Tibial artery (tissue), 4 donors: ENCODE measurements around the gene FTCDNL1.

Source experiments
- DNase-seq, 2 donors: peaks; one replicate each; pipeline ENCODE4 v3.0.0-alpha.2; 2019
- H3K27ac ChIP-seq, 2 donors: fragments of 200-600 bp; sonication (generic) in 1 of 2; 1 replicate in 1 of 2; 2 replicates in 1 of 2; pipeline ENCODE4 v1.5.1; 2018 to 2019; ENCODE audit warnings: mild to moderate bottlenecking in 1 of 2
- H3K27me3 ChIP-seq, 2 donors: fragments of 200-600 bp; sonication (generic) in 1 of 2; one replicate each; pipeline versions ENCODE4 v1.5.1 to v1.6.0; 2016 to 2019
- H3K36me3 ChIP-seq, 3 donors: fragments of 200-600 bp; sonication (generic) in 2 of 3; one replicate each; pipeline ENCODE4 v1.5.1; 2016 to 2019; ENCODE audit warnings: mild to moderate bottlenecking in 2 of 3
- H3K4me1 ChIP-seq, 4 donors: fragments of 200-600 bp; sonication (generic) in 2 of 4; 1 replicate in 3 of 4; 2 replicates in 1 of 4; pipeline ENCODE4 v1.5.1; 2016 to 2019
- H3K4me3 ChIP-seq, 2 donors: fragments of 200-600 bp; sonication (generic) in 1 of 2; 1 replicate in 1 of 2; 2 replicates in 1 of 2; pipeline ENCODE4 v1.5.1; 2018 to 2019; ENCODE audit warnings: mild to moderate bottlenecking in 2 of 2
- H3K9me3 ChIP-seq, 3 donors: fragments of 200-600 bp; sonication (generic) in 1 of 3; one replicate each; pipeline ENCODE4 v1.5.1; 2016 to 2019
- intact Hi-C: fragments of 100-400 bp; cut with DNase I; formaldehyde crosslinking; loops from one replicate; pipeline ENCODE4 v1.15.0; 2023; ENCODE audit warnings: low total_unique reads
- TF ChIP-seq, protein P1 (sequence below), 2 experiments: fragments of 200-600 bp in 1 of 2; fragments of 450-650 bp in 1 of 2; IDR thresholded peaks; one replicate each; pipeline ENCODE4 v1.5.1; 2017 to 2019; ENCODE audit warnings: antibody characterized with exemption in 2 of 2, mild to moderate bottlenecking in 1 of 2, moderate library complexity in 1 of 2

Gene FTCDNL1

DNA sequence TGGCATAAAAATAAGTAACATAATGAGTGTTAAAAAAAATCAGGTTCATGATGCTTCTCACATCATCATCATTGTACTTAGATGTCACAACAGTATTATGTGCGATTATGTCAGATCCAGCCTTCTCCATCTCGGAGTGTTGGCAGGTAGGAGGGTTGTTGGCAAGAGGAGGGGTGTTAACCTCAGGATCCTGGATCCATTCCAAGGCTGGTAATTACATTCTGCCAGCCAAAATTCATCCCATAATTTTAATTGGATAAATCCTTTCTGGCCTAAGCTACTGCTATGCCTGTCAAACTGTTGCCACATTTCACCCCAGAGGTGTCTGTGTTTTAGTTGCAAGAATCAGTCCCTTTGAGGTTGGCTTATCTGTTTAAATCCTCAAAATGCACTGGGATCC, 891 bp upstream of the FTCDNL1 start:
- no peak overlapping the region for H3K27ac ChIP-seq
- H3K27me3 ChIP-seq: peaks cover 0 to 10% of the 10 kb centered on the region in 2 donors
- no peaks in the 10 kb centered on the region for H3K36me3 ChIP-seq
- TF ChIP-seq, protein P1, sequence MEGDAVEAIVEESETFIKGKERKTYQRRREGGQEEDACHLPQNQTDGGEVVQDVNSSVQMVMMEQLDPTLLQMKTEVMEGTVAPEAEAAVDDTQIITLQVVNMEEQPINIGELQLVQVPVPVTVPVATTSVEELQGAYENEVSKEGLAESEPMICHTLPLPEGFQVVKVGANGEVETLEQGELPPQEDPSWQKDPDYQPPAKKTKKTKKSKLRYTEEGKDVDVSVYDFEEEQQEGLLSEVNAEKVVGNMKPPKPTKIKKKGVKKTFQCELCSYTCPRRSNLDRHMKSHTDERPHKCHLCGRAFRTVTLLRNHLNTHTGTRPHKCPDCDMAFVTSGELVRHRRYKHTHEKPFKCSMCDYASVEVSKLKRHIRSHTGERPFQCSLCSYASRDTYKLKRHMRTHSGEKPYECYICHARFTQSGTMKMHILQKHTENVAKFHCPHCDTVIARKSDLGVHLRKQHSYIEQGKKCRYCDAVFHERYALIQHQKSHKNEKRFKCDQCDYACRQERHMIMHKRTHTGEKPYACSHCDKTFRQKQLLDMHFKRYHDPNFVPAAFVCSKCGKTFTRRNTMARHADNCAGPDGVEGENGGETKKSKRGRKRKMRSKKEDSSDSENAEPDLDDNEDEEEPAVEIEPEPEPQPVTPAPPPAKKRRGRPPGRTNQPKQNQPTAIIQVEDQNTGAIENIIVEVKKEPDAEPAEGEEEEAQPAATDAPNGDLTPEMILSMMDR (IDR thresholded peaks at IDR 0.05): no peak
- H3K4me1 ChIP-seq: peaks cover 0 to 8% (median 6%) of the 10 kb centered on the region in 4 donors
- no peak for DNase-seq
- intact Hi-C loops: no loop called here
- H3K4me3 ChIP-seq: no peak overlapping the region
- H3K9me3 ChIP-seq: no peaks in the 10 kb centered on the region

DNA sequence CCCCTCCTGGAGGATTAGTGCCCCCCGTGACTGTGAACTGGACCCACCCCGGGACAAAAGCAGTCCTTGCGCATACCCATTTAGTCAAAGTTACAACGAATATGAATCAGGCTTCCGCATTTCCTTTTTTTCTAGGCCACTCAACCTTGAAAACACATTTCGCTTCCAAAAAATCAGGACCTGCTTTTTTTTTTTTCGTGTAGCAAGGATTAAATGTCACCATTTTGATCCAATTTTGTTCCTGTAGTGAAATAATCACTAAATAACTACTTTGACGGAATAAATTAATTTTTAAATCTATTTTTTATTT, 464 bp upstream of the FTCDNL1 start:
- Histone ChIP-seq H3K27me3 (peaks cover 0 to 6% of the 10 kb centered on the region in 2 donors), H3K36me3 (no peaks in the 10 kb centered on the region), H3K27ac (no peak overlapping the region), H3K4me1 (peaks cover 0 to 8% (median 6%) of the 10 kb centered on the region in 4 donors), H3K9me3 (no peaks in the 10 kb centered on the region), H3K4me3 (peak overlapping the region; percentile 48 to 61)
- TF ChIP-seq, protein P1 (IDR thresholded peaks at IDR 0.05): no peak
- DNase-seq: no peak
- intact Hi-C loops: no loop called here

DNA sequence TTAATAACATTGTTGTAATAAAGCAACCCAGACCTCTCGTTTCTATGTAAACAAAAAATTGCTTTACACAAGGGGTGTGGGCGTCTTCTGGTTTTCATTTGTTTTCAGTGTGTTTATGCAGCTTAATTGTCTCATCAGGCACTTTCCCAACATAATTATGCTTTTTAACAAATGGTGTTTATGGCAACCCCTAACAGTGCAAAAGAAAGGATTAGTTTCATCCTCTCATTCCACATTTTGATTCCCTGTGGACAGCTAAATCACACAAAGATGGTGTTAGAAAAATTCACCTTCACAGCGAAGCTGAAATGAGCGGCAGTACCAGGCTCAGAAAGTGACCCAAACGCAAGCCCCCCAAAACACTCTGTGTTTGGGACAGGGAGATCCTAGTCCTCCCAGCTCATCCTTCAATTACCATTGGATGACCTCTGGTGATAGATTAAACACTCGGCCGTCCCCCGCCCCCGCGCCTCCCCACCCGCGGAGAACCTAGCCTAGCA, 724 bp downstream of the FTCDNL1 start:
- TF ChIP-seq, protein P1 (IDR thresholded peaks at IDR 0.05): no peak
- peaks cover 0 to 6% of the 10 kb centered on the region in 2 donors for H3K27me3 ChIP-seq
- intact Hi-C loops: no loop called here
- no peaks in the 10 kb centered on the region for H3K9me3 ChIP-seq
- H3K27ac ChIP-seq: no peak overlapping the region
- H3K36me3 ChIP-seq: no peaks in the 10 kb centered on the region
- peak overlapping the region; percentile 48 to 61 for H3K4me3 ChIP-seq
- no peak for DNase-seq
- peaks cover 0 to 8% (median 6%) of the 10 kb centered on the region in 4 donors for H3K4me1 ChIP-seq

DNA sequence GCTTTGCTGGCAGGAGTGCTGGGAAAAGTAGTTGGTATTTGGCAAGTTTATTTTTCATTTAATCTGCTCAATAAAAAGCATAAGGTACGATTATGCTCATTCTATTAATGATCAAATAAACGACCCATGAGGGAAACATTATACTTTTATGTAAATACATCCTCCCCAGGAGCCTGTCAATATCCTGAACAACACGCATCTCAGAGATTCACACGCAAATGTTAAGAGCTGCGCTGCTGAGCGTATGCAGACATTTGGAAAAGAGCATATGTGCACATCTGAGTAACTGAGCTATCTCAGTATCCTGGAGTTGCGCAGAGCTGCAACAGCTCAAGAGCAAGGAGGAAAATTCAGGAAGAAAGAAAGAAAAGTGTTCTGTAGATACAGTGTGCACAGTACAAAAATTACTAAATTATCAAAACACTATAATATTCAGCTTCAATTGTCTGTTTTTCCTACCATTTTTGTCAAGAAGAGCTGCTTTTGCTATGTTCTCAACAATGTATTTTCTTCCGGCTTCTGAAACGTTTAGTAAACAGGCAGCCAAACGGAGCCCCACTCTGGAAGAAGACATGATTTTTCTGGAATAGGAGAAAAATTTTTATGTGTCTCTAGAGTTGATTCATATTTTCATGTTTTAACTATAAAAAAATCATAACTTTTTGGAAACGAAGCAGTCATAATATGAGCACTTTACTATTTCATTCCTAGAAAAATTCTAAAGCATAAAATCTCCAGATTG, 2.4 kb downstream of the FTCDNL1 start:
- H3K36me3 ChIP-seq: no peaks in the 10 kb centered on the region
- no peak for DNase-seq
- intact Hi-C loops: no loop called here
- TF ChIP-seq, protein P1 (IDR thresholded peaks at IDR 0.05): no peak
- no peak overlapping the region for H3K27ac ChIP-seq
- H3K27me3 ChIP-seq: peaks cover 0 to 6% of the 10 kb centered on the region in 2 donors
- no peak overlapping the region for H3K4me3 ChIP-seq
- H3K4me1 ChIP-seq: peaks cover 0 to 8% (median 6%) of the 10 kb centered on the region in 4 donors
- no peaks in the 10 kb centered on the region for H3K9me3 ChIP-seq

DNA sequence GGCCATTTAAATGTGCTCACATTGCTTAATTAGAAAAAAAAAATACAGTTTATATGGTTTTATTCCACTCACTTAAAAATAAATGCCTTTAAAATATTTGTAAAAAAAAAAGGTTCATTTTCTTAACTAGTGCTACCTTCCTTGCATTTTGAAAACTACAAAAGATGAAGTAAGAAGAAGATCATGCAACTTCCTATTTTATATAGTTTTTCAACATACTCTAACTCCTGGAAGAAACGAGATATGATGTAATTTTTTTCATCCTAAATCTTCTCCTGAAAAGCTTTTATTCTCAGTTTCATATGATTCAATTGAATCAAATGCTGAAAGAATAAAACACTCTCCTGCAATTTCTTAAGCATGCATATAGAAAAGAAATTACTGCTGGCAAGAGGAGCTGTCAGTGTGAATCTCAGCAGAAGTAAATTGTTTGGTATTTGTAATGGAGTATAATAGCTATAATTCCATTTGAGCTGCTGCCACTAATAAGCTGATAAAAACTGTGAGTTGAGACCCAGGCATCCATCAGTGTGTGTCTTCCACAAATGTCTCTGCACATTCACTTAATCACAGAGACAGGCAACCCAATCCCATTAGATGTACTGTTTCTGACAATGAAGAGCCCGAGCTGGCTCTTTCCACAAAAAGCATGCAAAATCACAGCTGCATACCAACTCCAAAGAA, 3.7 kb downstream of the FTCDNL1 start:
- Histone ChIP-seq H3K36me3 (no peaks in the 10 kb centered on the region), H3K9me3 (no peaks in the 10 kb centered on the region), H3K4me1 (peaks cover 0 to 8% (median 6%) of the 10 kb centered on the region in 4 donors), H3K27me3 (peaks cover 0 to 6% of the 10 kb centered on the region in 2 donors), H3K27ac (no peak overlapping the region), H3K4me3 (no peak overlapping the region)
- TF ChIP-seq, protein P1 (IDR thresholded peaks at IDR 0.05): no peak
- DNase-seq: no peak
- intact Hi-C loops: no loop called here
